HUDEP-2 (cell line): ENCODE results near the gene RALBP1.
"Not testable (repeated sequence)": the region's sequence is repeated elsewhere in the genome, so short reads cannot be mapped to it uniquely, and the experiment has no call there.

ENCODE experiments used
- DNase-seq, 76 experiments: peaks; one replicate each; lab custom pipeline; 2025; ENCODE audit not compliant: unreplicated experiment in 76 of 76; lab: John Stamatoyannopoulos, UW

The RALBP1 gene

GRCh38 chr18:9474983-9475642, at the start of gene RALBP1:
Gene RALBP1, plus strand, starts transcription at chr18:9475513. Its CDS starts 37,533 bp downstream, at chr18:9513046.
- peak; percentile 49 to 100 (median 92) for DNase-seq

- DNase-seq: no peak
Observed at GRCh38 chr18:9426753-9427152, 48.6 kb upstream of the RALBP1 start.

GRCh38 chr18:9428301-9428706, 47.0 kb upstream of the RALBP1 start:
- DNase-seq: no peak

GRCh38 chr18:9428862-9429661, 46.3 kb upstream of the RALBP1 start:
- no peak for DNase-seq

GRCh38 chr18:9429662-9429993, 45.7 kb upstream of the RALBP1 start:
- DNase-seq: no peak

GRCh38 chr18:9430315-9430714, 45.0 kb upstream of the RALBP1 start:
- not testable (repeated sequence) for DNase-seq

- DNase-seq: no peak
Observed at GRCh38 chr18:9431296-9431695, 44.0 kb upstream of the RALBP1 start.

- not testable (repeated sequence) for DNase-seq
Observed at GRCh38 chr18:9433122-9433521, 42.2 kb upstream of the RALBP1 start.

GRCh38 chr18:9433671-9434121, 41.6 kb upstream of the RALBP1 start:
- DNase-seq: no peak

- no peak for DNase-seq
Observed at GRCh38 chr18:9434122-9434701, 41.1 kb upstream of the RALBP1 start.

- no peak for DNase-seq
Observed at GRCh38 chr18:9435041-9435440, 40.3 kb upstream of the RALBP1 start.

GRCh38 chr18:9436206-9436929, 38.9 kb upstream of the RALBP1 start:
- no peak for DNase-seq

GRCh38 chr18:9437021-9437437, 38.3 kb upstream of the RALBP1 start:
- no peak for DNase-seq

- DNase-seq: no peak
Observed at GRCh38 chr18:9437672-9438071, 37.6 kb upstream of the RALBP1 start.

GRCh38 chr18:9441061-9441460, 34.3 kb upstream of the RALBP1 start:
- DNase-seq: no peak

GRCh38 chr18:9444549-9444948, 30.8 kb upstream of the RALBP1 start:
- no peak for DNase-seq

GRCh38 chr18:9446839-9447238, 28.5 kb upstream of the RALBP1 start:
- no peak for DNase-seq

GRCh38 chr18:9447334-9447733, 28.0 kb upstream of the RALBP1 start:
- DNase-seq: no peak

- DNase-seq: no peak
Observed at GRCh38 chr18:9449600-9450414, 25.5 kb upstream of the RALBP1 start.

GRCh38 chr18:9450920-9451319, 24.4 kb upstream of the RALBP1 start:
- DNase-seq: not testable (repeated sequence)
